Omental fat pad (tissue), 4 donors: ENCODE data around the gene TFAM. TPM values are rescaled to one million over a fixed set of nuclear protein-coding genes. Genes with fewer than 3 reads are reported as not detected.

Source experiments
- ATAC-seq: fragments of 150-250 bp; one replicate; pipeline ENCODE4 v1.9.1; 2016; ENCODE audit warnings: mild to moderate bottlenecking, moderate library complexity; ENCODE audit not compliant: low FRiP score
- DNase-seq: peaks from one replicate; pipeline ENCODE4 v3.0.0-alpha.2; 2019; ENCODE audit warnings: low spot score
- total RNA-seq, 4 donors: library from RNA; depleted of rRNA; stranded (reverse); fragments of >200 nt; gene quantifications; one replicate each; pipeline ENCODE4 v1.1.0, GENCODE V29; 2016
- TF ChIP-seq, protein P1 (sequence below), 3 donors: fragments of 450-650 bp; IDR thresholded peaks; one replicate each; pipeline ENCODE4 v1.5.1; 2016 to 2017; ENCODE audit warnings: antibody characterized with exemption in 3 of 3, mild to moderate bottlenecking in 3 of 3, moderate library complexity in 2 of 3

Gene TFAM
- total RNA-seq, 4 donors from 2014 or later, result 21.7 to 28.2 (median 23.1) TPM

DNA sequence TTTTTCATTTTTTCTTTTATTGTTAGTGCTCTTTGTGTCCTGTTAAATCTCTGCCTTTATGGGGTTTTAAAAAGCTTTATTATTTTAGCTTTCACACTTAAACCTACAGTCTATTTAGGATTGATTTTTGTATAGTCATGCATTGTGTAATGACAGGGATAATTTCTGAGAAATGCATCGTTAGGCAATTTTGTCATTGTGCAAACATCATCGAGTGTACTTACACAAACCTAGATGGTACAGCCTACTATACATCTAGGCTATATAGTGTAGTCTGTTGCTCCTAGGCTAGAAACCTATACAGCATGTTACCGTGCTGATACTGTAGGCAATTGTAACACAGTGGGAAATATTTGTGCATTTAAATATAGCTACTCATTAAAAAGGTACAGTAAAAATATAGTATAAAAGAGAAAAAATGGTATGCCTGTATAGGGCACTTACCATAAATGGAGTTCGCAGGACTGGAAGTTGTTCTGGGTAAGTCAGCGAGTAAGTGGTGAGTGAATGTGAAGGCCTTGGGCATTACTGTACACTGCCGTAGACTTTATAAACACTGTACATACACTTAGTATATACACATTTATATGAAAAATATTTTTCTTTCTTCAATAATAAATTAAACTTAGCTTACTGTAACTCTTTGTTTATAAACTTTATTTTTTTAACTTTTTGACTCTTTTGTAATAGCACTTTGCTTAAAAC, 34.4 kb upstream of the TFAM start:
- DNase-seq, result no peak
- ATAC-seq, result no peak
- TF ChIP-seq, protein P1, sequence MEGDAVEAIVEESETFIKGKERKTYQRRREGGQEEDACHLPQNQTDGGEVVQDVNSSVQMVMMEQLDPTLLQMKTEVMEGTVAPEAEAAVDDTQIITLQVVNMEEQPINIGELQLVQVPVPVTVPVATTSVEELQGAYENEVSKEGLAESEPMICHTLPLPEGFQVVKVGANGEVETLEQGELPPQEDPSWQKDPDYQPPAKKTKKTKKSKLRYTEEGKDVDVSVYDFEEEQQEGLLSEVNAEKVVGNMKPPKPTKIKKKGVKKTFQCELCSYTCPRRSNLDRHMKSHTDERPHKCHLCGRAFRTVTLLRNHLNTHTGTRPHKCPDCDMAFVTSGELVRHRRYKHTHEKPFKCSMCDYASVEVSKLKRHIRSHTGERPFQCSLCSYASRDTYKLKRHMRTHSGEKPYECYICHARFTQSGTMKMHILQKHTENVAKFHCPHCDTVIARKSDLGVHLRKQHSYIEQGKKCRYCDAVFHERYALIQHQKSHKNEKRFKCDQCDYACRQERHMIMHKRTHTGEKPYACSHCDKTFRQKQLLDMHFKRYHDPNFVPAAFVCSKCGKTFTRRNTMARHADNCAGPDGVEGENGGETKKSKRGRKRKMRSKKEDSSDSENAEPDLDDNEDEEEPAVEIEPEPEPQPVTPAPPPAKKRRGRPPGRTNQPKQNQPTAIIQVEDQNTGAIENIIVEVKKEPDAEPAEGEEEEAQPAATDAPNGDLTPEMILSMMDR (IDR thresholded peaks at IDR 0.05), result no peak

DNA sequence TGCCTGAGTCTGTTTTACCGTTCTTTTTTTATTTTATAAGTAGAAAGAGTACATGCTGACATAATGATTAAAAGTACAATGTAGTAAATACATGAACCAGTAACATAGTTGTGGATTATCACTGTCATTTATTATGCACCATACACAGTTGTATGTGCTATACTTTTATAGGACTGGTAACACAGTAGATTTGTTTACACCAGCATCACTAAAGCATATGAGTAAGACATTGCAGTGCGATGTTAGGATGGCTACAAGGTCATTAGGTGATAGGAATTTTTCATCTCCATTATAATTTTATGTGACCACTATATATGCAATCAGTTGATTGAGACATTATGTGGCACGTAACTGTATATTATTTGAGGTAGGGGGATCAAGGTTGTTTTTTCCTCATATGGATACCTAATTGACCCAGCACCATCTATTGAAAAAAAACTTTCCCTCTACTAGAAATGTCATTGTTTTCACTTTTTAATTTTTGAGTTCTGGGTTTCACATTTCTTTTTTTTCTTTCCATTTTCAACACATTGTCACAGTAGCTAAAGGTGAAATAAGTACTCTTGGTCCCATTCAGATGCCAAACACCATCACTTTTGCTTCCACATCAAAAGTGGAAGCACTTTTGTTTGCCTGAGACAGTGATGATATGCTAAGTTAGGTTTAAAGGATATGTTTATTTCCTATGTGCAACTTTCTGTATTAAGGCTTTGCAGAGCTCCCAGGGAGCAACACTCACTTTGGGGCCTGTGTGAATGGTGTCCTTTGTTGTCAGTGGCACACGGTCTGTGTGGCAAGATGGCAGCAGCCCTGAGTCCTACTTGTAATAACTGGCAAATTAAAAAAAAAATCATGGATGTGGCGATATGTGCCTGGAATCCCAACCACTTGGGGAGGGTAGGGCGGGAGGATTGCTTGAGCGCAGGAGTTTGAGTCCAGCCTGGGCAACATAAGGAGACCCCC, 33.3 kb upstream of the TFAM start:
- no peak for ATAC-seq
- no peak for DNase-seq
- TF ChIP-seq, protein P1 (IDR thresholded peaks at IDR 0.05), result no peak

DNA sequence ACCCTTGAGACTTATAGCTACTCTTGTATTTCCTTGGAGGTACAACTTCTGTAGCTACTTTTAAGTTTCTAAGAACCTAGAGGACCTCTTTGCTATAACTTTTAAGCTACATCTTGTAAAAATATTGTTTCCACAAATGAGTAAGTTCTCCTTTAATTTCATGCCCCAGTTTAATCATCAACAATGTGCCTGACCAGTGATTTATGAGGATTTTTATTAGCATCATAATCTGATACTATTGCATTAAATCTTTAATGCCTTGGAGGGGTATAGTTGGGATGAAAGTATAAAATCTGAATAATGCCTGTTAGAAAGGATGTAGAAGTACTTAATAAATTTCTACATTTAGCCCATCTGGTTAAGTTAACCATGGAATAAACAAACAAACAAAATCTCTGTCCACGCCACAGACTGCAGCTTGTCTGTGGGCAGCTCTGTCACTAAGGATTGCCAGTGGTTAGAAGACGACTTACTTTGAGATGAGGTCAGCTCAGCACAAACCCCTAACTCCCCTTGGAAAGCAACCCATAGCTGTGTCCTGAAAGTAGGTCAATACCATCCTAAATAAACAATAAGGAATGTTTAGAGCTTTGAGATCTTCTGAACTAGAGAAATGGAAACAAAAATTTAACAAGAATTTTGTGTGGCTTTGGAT, 32.1 kb upstream of the TFAM start:
- DNase-seq (no peak), ATAC-seq (no peak)
- TF ChIP-seq, protein P1 (IDR thresholded peaks at IDR 0.05), result no peak

DNA sequence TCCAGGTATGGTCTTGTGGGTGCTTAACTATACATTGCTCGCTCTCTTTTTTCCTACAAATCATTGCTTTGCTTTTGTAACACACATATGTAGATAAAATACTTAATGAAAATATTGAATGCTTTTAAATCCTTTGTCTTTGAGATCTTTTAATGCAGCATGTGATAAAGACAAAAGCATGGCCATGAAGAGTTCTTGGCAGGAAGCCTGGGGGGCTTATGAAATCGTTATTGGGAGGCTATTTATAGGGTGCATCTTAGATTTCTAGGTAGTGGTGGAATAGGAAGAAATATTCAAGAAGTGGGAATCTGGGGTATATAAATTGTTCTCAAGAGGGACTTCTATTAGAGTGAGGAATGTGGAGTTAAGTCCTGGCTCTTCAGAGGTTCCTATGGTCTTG, 28.5 kb upstream of the TFAM start:
- DNase-seq (no peak), ATAC-seq (no peak)
- TF ChIP-seq, protein P1 (IDR thresholded peaks at IDR 0.05), result no peak

DNA sequence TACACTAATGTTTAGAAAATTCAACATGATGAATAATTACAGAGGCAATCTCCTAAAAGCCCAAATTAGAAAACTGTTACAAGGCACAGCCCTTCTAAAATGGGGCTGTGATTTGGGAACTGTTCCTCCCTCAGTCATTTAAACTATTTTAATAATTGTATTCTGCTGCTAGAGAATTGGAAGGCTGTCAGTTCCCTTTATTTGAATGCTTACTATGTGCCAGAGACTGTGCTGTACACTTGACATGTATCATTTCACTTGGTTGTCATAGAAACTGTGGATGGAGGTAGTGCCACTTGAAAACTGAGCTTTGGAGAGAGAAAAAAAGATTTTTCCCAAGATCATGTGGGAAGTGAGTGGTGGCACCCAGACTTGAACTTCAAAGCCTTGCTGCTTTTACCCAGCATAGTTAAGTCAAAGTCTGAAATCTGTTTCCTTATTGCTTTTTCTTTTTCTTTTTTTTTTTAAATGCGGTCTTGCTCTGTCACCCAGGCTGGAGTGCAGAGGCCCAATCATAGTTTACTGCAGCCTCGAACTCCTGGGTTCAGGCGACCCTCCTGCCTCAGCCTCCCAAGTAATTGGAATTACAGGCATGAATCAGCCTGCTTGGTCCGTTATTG, 26.8 kb upstream of the TFAM start:
- DNase-seq (no peak), ATAC-seq (no peak)
- TF ChIP-seq, protein P1 (IDR thresholded peaks at IDR 0.05), result no peak

DNA sequence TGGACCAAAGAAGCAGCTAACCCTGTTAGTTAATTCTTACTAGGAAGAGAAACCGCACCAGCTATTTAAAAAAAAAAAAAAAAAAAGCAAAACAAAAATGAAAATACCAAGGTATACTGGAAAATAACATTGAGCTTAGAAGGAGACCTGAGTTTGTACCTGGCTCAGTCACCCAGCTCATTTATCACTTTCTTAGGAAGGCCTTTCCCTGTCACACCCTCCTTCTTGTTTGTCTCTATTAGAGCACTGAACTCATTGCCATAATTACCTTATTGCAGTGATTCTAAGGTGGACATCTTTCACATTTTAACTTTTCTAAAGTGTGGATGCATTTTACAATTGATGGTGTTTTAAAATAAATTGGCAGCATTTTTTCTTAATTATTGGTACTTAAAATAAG, 26.3 kb upstream of the TFAM start:
- ATAC-seq (no peak), DNase-seq (no peak)
- TF ChIP-seq, protein P1 (IDR thresholded peaks at IDR 0.05), result no peak
